Neuronal stem cell (in vitro differentiated cells): ENCODE results near the gene MBD2. TPM values are rescaled to one million over a fixed set of nuclear protein-coding genes. Genes with fewer than 3 reads are reported as not detected.
A peak's percentile ranks its signal among the peaks of the same experiment; 100 is the strongest.

ENCODE experiments used
- DNase-seq: peaks from one replicate; pipeline ENCODE4 v3.0.0-alpha.2; 2013; ENCODE audit warnings: low spot score
- H2AFZ ChIP-seq: one replicate; pipeline ENCODE4 v1.6.1; 2013; ENCODE audit warnings: mild to moderate bottlenecking, low read length, inconsistent platforms
- H2AK5ac ChIP-seq: 2 replicates; pipeline ENCODE4 v1.6.1; 2013; ENCODE audit warnings: low read depth, mild to moderate bottlenecking, inconsistent platforms, low read length, moderate library complexity, mixed read lengths
- H2BK120ac ChIP-seq: 2 replicates; pipeline ENCODE4 v1.6.1; 2013; ENCODE audit warnings: low read depth, mild to moderate bottlenecking, inconsistent platforms, low read length, moderate library complexity, mixed read lengths
- H2BK12ac ChIP-seq: one replicate; pipeline ENCODE4 v1.6.1; 2013; ENCODE audit warnings: low read length, inconsistent platforms
- H2BK15ac ChIP-seq: 2 replicates; pipeline ENCODE4 v1.6.1; 2013; ENCODE audit warnings: mild to moderate bottlenecking, low read length, inconsistent platforms, mixed read lengths
- H2BK5ac ChIP-seq: one replicate; pipeline ENCODE4 v1.6.1; 2013; ENCODE audit warnings: inconsistent platforms, mild to moderate bottlenecking, low read length, moderate library complexity
- H3K14ac ChIP-seq: one replicate; pipeline ENCODE4 v1.6.1; 2013; ENCODE audit warnings: low read length, inconsistent platforms
- H3K18ac ChIP-seq: 2 replicates; pipeline ENCODE4 v1.6.1; 2013; ENCODE audit warnings: low read length, inconsistent platforms
- H3K23ac ChIP-seq: 2 replicates; pipeline ENCODE4 v1.6.1; 2013; ENCODE audit warnings: low read depth, mild to moderate bottlenecking, mixed read lengths, low read length, inconsistent platforms; ENCODE audit not compliant: poor library complexity
- H3K27ac ChIP-seq: replicated peaks from 3 replicates; pipeline ENCODE4 v1.5.1; 2013; ENCODE audit warnings: low read length, inconsistent platforms
- H3K27me3 ChIP-seq, 3 experiments: 2 replicates each; pipeline ENCODE4 v1.6.1; 2013; ENCODE audit warnings: low read length in 3 of 3, mild to moderate bottlenecking in 2 of 3, inconsistent platforms in 1 of 3, low read depth in 1 of 3, mixed read lengths in 1 of 3, moderate library complexity in 1 of 3; ENCODE audit not compliant: control insufficient read depth in 3 of 3, insufficient read depth in 3 of 3
- H3K36me3 ChIP-seq, 2 donors: replicated peaks in 1 of 2; 2 replicates each; pipeline ENCODE4 v1.6.1; 2013; ENCODE audit warnings: low read length in 2 of 2; ENCODE audit not compliant: control insufficient read depth in 2 of 2, insufficient read depth in 2 of 2
- H3K4ac ChIP-seq: 2 replicates; pipeline ENCODE4 v1.6.1; 2013; ENCODE audit warnings: inconsistent platforms, mild to moderate bottlenecking, low read length, moderate library complexity
- H3K4me1 ChIP-seq, 2 donors: 1 replicate in 1 of 2; 2 replicates in 1 of 2; pipeline ENCODE4 v1.6.1; 2013; ENCODE audit warnings: low read length in 2 of 2, low read depth in 1 of 2; ENCODE audit not compliant: control insufficient read depth in 2 of 2, insufficient read depth in 1 of 2
- H3K4me2 ChIP-seq: one replicate; pipeline ENCODE4 v1.6.1; 2013; ENCODE audit warnings: mild to moderate bottlenecking, low read length, inconsistent platforms; ENCODE audit not compliant: insufficient read depth, poor library complexity, severe bottlenecking
- H3K4me3 ChIP-seq, 2 donors: 2 replicates each; pipeline ENCODE4 v1.5.1; 2013; ENCODE audit warnings: low read length in 2 of 2, mild to moderate bottlenecking in 2 of 2, inconsistent platforms in 1 of 2, moderate library complexity in 1 of 2
- H3K79me1 ChIP-seq: one replicate; pipeline ENCODE4 v1.6.1; 2013; ENCODE audit warnings: low read depth, mild to moderate bottlenecking, inconsistent platforms, low read length, moderate library complexity
- H3K9ac ChIP-seq: one replicate; pipeline ENCODE4 v1.6.1; 2013; ENCODE audit warnings: mild to moderate bottlenecking, low read depth, low read length, inconsistent platforms; ENCODE audit not compliant: poor library complexity
- H3K9me3 ChIP-seq, 2 donors: replicated peaks in 1 of 2; 2 replicates each; pipeline versions ENCODE3 to v1.6.1; 2013; ENCODE audit warnings: low read length in 2 of 2, mild to moderate bottlenecking in 2 of 2, inconsistent platforms in 1 of 2, low read depth in 1 of 2, mixed read lengths in 1 of 2, moderate library complexity in 1 of 2; ENCODE audit not compliant: control insufficient read depth in 2 of 2, insufficient read depth in 1 of 2
- H4K8ac ChIP-seq: one replicate; pipeline ENCODE4 v1.6.1; 2013; ENCODE audit warnings: low read depth, mild to moderate bottlenecking, inconsistent platforms, low read length, moderate library complexity
- H4K91ac ChIP-seq: one replicate; pipeline ENCODE4 v1.6.1; 2013; ENCODE audit warnings: low read length, low read depth, mild to moderate bottlenecking, inconsistent platforms; ENCODE audit not compliant: poor library complexity
- WGBS, 2 donors: extraction: QIAGEN DNeasy Blood & Tissue Kit; methylation state at CpG; one replicate each; pipeline ENCODE4 v1.1.7; 2013; ENCODE audit warnings: missing lambda C conversion rate in 2 of 2, mixed read lengths in 1 of 2; ENCODE audit not compliant: insufficient read length in 2 of 2, insufficient replicate concordance in 1 of 2; ENCODE audit errors: extremely low coverage in 2 of 2; 5-methylcytosine and 5-hydroxymethylcytosine counted together
- polyA plus RNA-seq, 2 experiments: library from polyadenylated mRNA; stranded (reverse); fragments of 200-250 nt; gene quantifications; one replicate each; pipeline ENCODE4 v1.2.3, GENCODE V29; 2013

Gene MBD2, protein sequence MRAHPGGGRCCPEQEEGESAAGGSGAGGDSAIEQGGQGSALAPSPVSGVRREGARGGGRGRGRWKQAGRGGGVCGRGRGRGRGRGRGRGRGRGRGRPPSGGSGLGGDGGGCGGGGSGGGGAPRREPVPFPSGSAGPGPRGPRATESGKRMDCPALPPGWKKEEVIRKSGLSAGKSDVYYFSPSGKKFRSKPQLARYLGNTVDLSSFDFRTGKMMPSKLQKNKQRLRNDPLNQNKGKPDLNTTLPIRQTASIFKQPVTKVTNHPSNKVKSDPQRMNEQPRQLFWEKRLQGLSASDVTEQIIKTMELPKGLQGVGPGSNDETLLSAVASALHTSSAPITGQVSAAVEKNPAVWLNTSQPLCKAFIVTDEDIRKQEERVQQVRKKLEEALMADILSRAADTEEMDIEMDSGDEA
- polyA plus RNA-seq (2013, experiment 1 of 2) = 31.4 TPM
- polyA plus RNA-seq (2013, experiment 2 of 2) = 31.2 TPM

DNA sequence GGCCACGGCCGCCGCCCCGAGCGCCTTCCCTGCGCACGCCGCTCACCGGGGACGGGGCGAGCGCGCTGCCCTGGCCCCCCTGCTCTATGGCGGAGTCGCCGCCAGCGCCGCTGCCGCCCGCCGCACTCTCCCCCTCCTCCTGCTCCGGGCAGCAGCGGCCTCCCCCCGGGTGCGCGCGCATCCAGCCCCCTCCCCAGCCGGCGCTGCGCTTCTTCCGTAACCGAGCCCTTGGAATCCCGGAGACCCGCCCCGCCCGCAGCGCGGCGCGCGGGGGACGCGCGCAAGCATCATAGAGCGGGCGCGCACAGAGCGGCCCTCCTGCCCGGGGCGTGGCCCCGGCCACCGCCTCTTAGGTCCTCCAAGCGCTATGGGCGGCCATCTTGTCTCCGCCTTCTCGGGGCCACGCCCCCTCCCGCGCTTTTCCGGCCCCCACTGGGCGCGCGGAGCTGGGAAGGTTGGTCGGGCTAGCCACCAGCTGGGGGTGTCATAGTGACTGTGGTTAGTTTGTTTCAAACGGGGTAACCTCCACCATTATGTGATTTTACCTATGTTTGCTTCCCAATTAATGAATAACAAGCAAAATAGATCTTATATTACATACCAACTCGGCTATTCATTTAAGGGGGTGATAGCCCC, at the start of gene MBD2:
Gene MBD2 (minus strand): TSS at position 291 of the 636 bp plus-strand sequence. CDS start 110 bp downstream, at position 181.
- H3K23ac ChIP-seq = peak within 1 kb of the TSS; percentile 95
- H2AK5ac ChIP-seq = peak within 1 kb of the TSS; percentile 5
- H3K79me1 ChIP-seq = peaks cover 3% of the 10 kb centered on the region
- H3K36me3 ChIP-seq = peaks cover 0 to 14% of the 10 kb centered on the region in 2 donors
- DNase-seq = peak; percentile 97
- H3K9me3 ChIP-seq = no peaks in the 10 kb centered on the region
- H2BK12ac ChIP-seq = no peak within 1 kb of the TSS
- H2BK5ac ChIP-seq = no peak within 1 kb of the TSS
- H3K14ac ChIP-seq = no peak within 1 kb of the TSS
- peak within 1 kb of the TSS; percentile 89 for H2AFZ ChIP-seq
- H3K4ac ChIP-seq = no peak within 1 kb of the TSS
- H3K4me2 ChIP-seq = peak within 1 kb of the TSS; percentile 75
- H3K4me1 ChIP-seq = peaks cover 7 to 11% of the 10 kb centered on the region in 2 donors
- H3K4me3 ChIP-seq = peak within 1 kb of the TSS; percentile 61 to 81
- no peak within 1 kb of the TSS for H4K8ac ChIP-seq
- peak within 1 kb of the TSS; percentile 34 for H3K27ac ChIP-seq
- peak within 1 kb of the TSS; percentile 83 for H3K18ac ChIP-seq
- no peak within 1 kb of the TSS for H2BK15ac ChIP-seq
- H3K9ac ChIP-seq = peak within 1 kb of the TSS; percentile 81
- H2BK120ac ChIP-seq = no peak within 1 kb of the TSS
- WGBS, 2 donors = no CpG with 5 or more reads among the region's 66 CpGs
- H3K27me3 ChIP-seq = no peaks in the 10 kb centered on the region
- no peak within 1 kb of the TSS for H4K91ac ChIP-seq

DNA sequence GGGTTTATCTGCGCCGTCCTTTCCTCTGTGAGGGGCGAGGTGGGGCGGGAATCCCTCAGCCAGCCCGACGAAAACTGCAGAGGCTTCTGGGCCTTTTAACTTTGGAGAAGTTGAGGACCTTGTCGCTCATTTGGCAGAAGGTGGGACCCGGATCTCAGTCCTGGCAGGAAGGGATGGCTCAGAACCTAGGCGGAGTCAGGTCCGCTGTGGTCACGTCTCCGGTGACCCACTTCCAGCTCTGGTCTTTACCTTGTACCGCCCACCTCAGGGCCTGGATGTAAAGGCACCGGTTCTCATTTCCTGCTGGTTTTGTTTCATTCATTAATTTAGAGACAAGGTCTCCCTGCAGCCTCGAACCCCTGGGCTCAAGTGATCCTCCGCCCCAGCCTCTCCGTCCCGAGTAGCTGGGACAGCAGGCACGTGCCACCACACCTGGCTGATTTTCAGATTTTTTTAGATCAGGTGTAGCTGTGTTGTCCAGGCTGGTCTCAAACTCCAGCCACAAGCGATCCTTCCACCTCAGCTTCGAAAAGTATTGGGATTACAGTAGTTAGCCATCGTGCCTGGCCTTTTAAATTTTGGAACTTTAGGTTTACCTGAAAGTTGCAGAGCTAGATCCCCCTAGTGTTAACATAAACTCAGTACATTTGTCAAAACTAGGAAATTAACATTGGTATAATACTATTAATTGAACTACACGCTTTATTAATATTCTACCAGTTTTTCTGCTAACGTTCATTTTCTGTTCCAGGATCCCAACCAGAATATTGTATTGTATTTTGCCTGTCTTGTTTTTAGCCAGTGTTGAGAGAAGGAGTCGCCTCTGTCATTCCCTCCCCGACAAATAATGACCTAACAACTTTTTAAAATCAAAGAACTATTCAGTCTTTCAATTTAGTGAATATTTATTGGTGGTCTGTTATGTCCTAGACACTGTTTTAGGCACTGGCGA, 45.7 kb upstream of the MBD2 start:
- peak overlapping the region; percentile 92 for H3K9ac ChIP-seq
- no peak overlapping the region for H2BK15ac ChIP-seq
- peak overlapping the region; percentile 79 for H4K91ac ChIP-seq
- no peak overlapping the region for H3K14ac ChIP-seq
- H3K23ac ChIP-seq = peak overlapping the region; percentile 76
- peak overlapping the region; percentile 53 for H3K4ac ChIP-seq
- H3K27me3 ChIP-seq = no peaks in the 10 kb centered on the region
- peak overlapping the region; percentile 96 for H3K18ac ChIP-seq
- no CpG with 5 or more reads among the region's 27 CpGs for WGBS, 2 donors
- peaks cover 0 to 4% of the 10 kb centered on the region in 2 donors for H3K9me3 ChIP-seq
- H2BK5ac ChIP-seq = peak overlapping the region; percentile 88
- H3K79me1 ChIP-seq = peaks cover 2% of the 10 kb centered on the region
- peak overlapping the region; percentile 87 for H3K27ac ChIP-seq
- peaks cover 0 to 38% of the 10 kb centered on the region in 2 donors for H3K36me3 ChIP-seq
- H3K4me2 ChIP-seq = peak overlapping the region; percentile 75
- H2BK12ac ChIP-seq = no peak overlapping the region
- peak overlapping the region; percentile 87 to 91 for H3K4me3 ChIP-seq
- H2AFZ ChIP-seq = peak overlapping the region; percentile 96
- DNase-seq = no peak
- H2AK5ac ChIP-seq = peak overlapping the region; percentile 73
- H4K8ac ChIP-seq = no peak overlapping the region
- peaks cover 0 to 2% of the 10 kb centered on the region in 2 donors for H3K4me1 ChIP-seq
- no peak overlapping the region for H2BK120ac ChIP-seq

DNA sequence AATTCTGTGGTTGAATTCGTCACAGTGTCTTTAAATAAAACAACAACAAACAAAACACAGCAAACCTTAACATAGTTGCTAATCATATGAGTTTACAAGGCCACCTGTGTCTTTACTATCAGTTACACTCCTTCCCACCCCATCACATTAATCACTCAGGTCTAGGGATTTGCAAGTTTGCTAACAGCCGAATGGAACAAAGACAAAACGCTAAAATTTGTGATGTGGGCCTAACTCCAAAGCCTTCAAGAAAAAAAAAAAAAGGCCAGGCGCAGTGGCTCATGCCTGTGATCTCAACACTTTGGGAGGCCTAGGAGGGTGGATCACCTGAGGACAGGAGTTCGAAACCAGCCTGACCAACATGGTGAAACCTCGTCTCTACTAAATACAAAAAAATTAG, 44.3 kb upstream of the MBD2 start:
- H2BK15ac ChIP-seq = no peak overlapping the region
- no peak overlapping the region for H2AK5ac ChIP-seq
- H3K27me3 ChIP-seq = no peaks in the 10 kb centered on the region
- H3K4me1 ChIP-seq = peaks cover 0 to 2% of the 10 kb centered on the region in 2 donors
- no peak overlapping the region for H2BK120ac ChIP-seq
- no peak for DNase-seq
- H2BK12ac ChIP-seq = no peak overlapping the region
- H3K9me3 ChIP-seq = peaks cover 0 to 4% of the 10 kb centered on the region in 2 donors
- no peak overlapping the region for H4K91ac ChIP-seq
- no peak overlapping the region for H4K8ac ChIP-seq
- WGBS, 2 donors = no CpG with 5 or more reads among the region's 6 CpGs
- no peak overlapping the region for H3K18ac ChIP-seq
- peaks cover 0 to 24% of the 10 kb centered on the region in 2 donors for H3K36me3 ChIP-seq
- H3K4ac ChIP-seq = no peak overlapping the region
- no peak overlapping the region for H2BK5ac ChIP-seq
- H3K23ac ChIP-seq = no peak overlapping the region
- H3K27ac ChIP-seq = no peak overlapping the region
- peaks cover 2% of the 10 kb centered on the region for H3K79me1 ChIP-seq
- peak overlapping the region in 1 of 2 donors; percentile 91 for H3K4me3 ChIP-seq
- H3K14ac ChIP-seq = no peak overlapping the region
- H3K9ac ChIP-seq = no peak overlapping the region
- H3K4me2 ChIP-seq = peak overlapping the region; percentile 41
- peak overlapping the region; percentile 96 for H2AFZ ChIP-seq
